ENCODE data around the gene CHRNA4.

GRCh38 chr20:63314015-63314471 lies 47.1 kb downstream of the CHRNA4 start:
- TF ChIP-seq EZH2 (IDR thresholded peaks at IDR 0.05; ENCODE audit: borderline replicate concordance, low read depth, low read length) (no peak), DLX4 (CRISPR knock-in tag; IDR thresholded peaks at IDR 0.05) (no peak), ASH1L (IDR thresholded peaks at IDR 0.05; ENCODE audit: borderline replicate concordance, low read depth, partially characterized antibody) (no peak), POLR2A (conservative IDR thresholded peaks at IDR 0.05) (no peak)

All from K562 (cell line).